SU-DHL-6 (cell line): ENCODE measurements around the gene RNF114.

Experiments used
- H2AFZ ChIP-seq: fragments of 200-600 bp; sonication (generic); 2 replicates; pipeline ENCODE4 v1.6.1; 2014; ENCODE audit warnings: low read depth, mild to moderate bottlenecking, moderate library complexity, mixed read lengths, antibody characterized with exemption, low read length; ENCODE audit not compliant: severe bottlenecking
- H3F3A ChIP-seq: fragments of 200-600 bp; shearing (Covaris generic); 2 replicates; pipeline ENCODE4 v1.6.0; 2016; ENCODE audit warnings: antibody characterized with exemption, mild to moderate bottlenecking; ENCODE audit not compliant: insufficient read depth
- H3K27ac ChIP-seq: fragments of 200-600 bp; sonication (generic); 2 replicates; pipeline ENCODE4 v1.5.1; 2016; ENCODE audit warnings: low read depth, mild to moderate bottlenecking, low read length, moderate library complexity, mixed read lengths
- H3K27me3 ChIP-seq: fragments of 200-600 bp; sonication (generic), shearing (Covaris generic); 2 replicates; pipeline ENCODE4 v1.6.0; 2014; ENCODE audit warnings: mild to moderate bottlenecking, low read length
- H3K36me3 ChIP-seq: fragments of 200-600 bp; sonication (generic); 2 replicates; pipeline ENCODE4 v1.6.1; 2014; ENCODE audit warnings: mild to moderate bottlenecking, low read length, mixed read lengths
- H3K4me2 ChIP-seq: fragments of 300-600, 200-600 bp; shearing (Covaris generic), sonication (generic); 2 replicates; pipeline ENCODE4 v1.6.0; 2014; ENCODE audit warnings: low read length, low read depth, mild to moderate bottlenecking; ENCODE audit not compliant: poor library complexity, severe bottlenecking
- H3K4me3 ChIP-seq: fragments of 200-600 bp; sonication (generic); 2 replicates; pipeline ENCODE4 v1.5.1; 2014; ENCODE audit warnings: antibody characterized with exemption, low read length, mild to moderate bottlenecking, mixed read lengths; ENCODE audit not compliant: insufficient read depth, poor library complexity, severe bottlenecking
- H3K79me2 ChIP-seq: fragments of 200-600 bp; sonication (generic); 2 replicates; pipeline ENCODE4 v1.6.1; 2014; ENCODE audit warnings: mild to moderate bottlenecking, low read length, moderate library complexity; ENCODE audit not compliant: insufficient read depth
- H3K9ac ChIP-seq: fragments of 200-600 bp; sonication (generic); 2 replicates; pipeline ENCODE4 v1.7.0; 2014; ENCODE audit warnings: mild to moderate bottlenecking, low read length
- H3K9me2 ChIP-seq: fragments of 200-600 bp; sonication (generic); replicated peaks from 2 replicates; pipeline ENCODE4 v1.6.1; 2014; ENCODE audit warnings: low read length; ENCODE audit not compliant: insufficient read depth
- H3K9me3 ChIP-seq: fragments of 200-600 bp; sonication (generic); 2 replicates; pipeline ENCODE4 v1.6.1; 2014; ENCODE audit warnings: low read length, mixed read lengths; ENCODE audit not compliant: insufficient read depth
- H4K20me1 ChIP-seq: fragments of 200-600 bp; sonication (generic); 2 replicates; pipeline ENCODE4 v1.6.1; 2014; ENCODE audit warnings: low read depth, mild to moderate bottlenecking, antibody characterized with exemption, low read length, moderate library complexity, mixed read lengths
- EZH2phosphoT487 ChIP-seq: fragments of 200-600 bp; sonication (generic), shearing (Covaris generic); conservative IDR thresholded peaks from 2 replicates; pipeline ENCODE4 v1.6.1; 2018; ENCODE audit warnings: mild to moderate bottlenecking, antibody characterized with exemption, low read length, moderate library complexity, mixed read lengths
- TF ChIP-seq, protein P1 (sequence below): fragments of 200-600 bp; sonication (generic); IDR thresholded peaks from one replicate; pipeline ENCODE4 v1.5.1; 2017; ENCODE audit warnings: antibody characterized with exemption, mild to moderate bottlenecking, low read length, moderate library complexity; ENCODE audit not compliant: insufficient read depth, poor library complexity, severe bottlenecking

The RNF114 gene

DNA sequence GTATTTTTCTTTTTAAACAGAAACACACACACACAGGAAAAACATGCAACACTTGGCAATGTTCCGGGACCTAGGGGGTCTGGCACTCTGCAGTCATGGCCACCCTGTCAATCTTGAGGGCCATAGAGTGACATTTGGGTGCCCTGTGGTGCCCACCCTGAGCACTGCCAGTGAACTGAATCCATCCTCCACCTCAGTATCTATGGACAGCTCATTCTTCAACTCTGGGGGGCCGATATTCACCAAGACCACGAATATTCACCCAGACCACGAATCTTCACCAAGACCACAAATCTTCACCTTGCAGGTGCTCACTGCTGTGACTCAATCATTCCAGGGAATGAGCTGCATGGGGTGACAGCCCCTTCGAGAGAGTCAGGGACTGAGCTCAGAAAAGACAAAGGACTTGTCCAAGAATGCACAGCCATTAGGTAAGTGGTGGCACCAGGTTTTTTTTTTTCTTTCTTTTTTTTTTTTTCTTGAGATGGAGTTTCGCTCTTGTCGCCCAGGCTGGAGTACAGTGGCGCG, 65.7 kb downstream of the RNF114 start:
- Histone ChIP-seq H3K9me3 (no peaks in the 10 kb centered on the region), H3K27ac (no peak overlapping the region), H3K36me3 (no peaks in the 10 kb centered on the region), H2AFZ (no peak overlapping the region), H3K9ac (no peak overlapping the region), H3F3A (no peaks in the 10 kb centered on the region), H3K4me3 (no peak overlapping the region), H3K9me2 (no peaks in the 10 kb centered on the region), H3K27me3 (no peaks in the 10 kb centered on the region), H3K79me2 (no peaks in the 10 kb centered on the region), H3K4me2 (no peak overlapping the region), H4K20me1 (no peaks in the 10 kb centered on the region)
- TF ChIP-seq, protein P1, sequence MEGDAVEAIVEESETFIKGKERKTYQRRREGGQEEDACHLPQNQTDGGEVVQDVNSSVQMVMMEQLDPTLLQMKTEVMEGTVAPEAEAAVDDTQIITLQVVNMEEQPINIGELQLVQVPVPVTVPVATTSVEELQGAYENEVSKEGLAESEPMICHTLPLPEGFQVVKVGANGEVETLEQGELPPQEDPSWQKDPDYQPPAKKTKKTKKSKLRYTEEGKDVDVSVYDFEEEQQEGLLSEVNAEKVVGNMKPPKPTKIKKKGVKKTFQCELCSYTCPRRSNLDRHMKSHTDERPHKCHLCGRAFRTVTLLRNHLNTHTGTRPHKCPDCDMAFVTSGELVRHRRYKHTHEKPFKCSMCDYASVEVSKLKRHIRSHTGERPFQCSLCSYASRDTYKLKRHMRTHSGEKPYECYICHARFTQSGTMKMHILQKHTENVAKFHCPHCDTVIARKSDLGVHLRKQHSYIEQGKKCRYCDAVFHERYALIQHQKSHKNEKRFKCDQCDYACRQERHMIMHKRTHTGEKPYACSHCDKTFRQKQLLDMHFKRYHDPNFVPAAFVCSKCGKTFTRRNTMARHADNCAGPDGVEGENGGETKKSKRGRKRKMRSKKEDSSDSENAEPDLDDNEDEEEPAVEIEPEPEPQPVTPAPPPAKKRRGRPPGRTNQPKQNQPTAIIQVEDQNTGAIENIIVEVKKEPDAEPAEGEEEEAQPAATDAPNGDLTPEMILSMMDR: no peak
- no peak for TF ChIP-seq EZH2phosphoT487

GRCh38 chr20:50003253-50003656, 67.1 kb downstream of the RNF114 start:
- Histone ChIP-seq H3K27me3 (no peaks in the 10 kb centered on the region), H3K9me2 (no peaks in the 10 kb centered on the region), H3K9me3 (no peaks in the 10 kb centered on the region), H2AFZ (no peak overlapping the region), H3F3A (no peaks in the 10 kb centered on the region), H3K4me3 (no peak overlapping the region), H3K79me2 (no peaks in the 10 kb centered on the region), H3K4me2 (no peak overlapping the region), H3K9ac (no peak overlapping the region), H4K20me1 (no peaks in the 10 kb centered on the region), H3K36me3 (no peaks in the 10 kb centered on the region), H3K27ac (no peak overlapping the region)
- TF ChIP-seq, protein P1: no peak
- TF ChIP-seq EZH2phosphoT487: no peak
